GM18951 (cell line): Measurements from ENCODE around the gene IRX3.

Experiments used
- POLR2A ChIP-seq: IDR thresholded peaks from 4 replicates; pipeline ENCODE4 v1.6.1; 2011; ENCODE audit warnings: mild to moderate bottlenecking; ENCODE audit not compliant: insufficient read length, insufficient read depth; ENCODE audit errors: extremely low read depth
- in situ Hi-C: fragments of 300-500 bp; cut with MboI; formaldehyde crosslinking; loops from one replicate; pipeline ENCODE4 v1.12.0; 2022; ENCODE audit warnings: low sequenced_read_pairs, mixed read lengths, inconsistent platforms; ENCODE audit not compliant: unreplicated experiment

Gene IRX3

GRCh38 chr16:54313789-54314188 lies 27.2 kb upstream of the IRX3 start:
- in situ Hi-C loops = no loop called here

GRCh38 chr16:54312502-54312991 lies 26.0 kb upstream of the IRX3 start:
- in situ Hi-C loops = no loop called here

More at GRCh38 chr16:54313789-54314188, 27.2 kb upstream of the IRX3 start:
- TF ChIP-seq POLR2A = no peak

GRCh38 chr16:54309341-54309740 lies 22.8 kb upstream of the IRX3 start:
- in situ Hi-C loops = no loop called here
- no peak for TF ChIP-seq POLR2A

More at GRCh38 chr16:54312502-54312991, 26.0 kb upstream of the IRX3 start:
- no peak for TF ChIP-seq POLR2A

- in situ Hi-C loops = no loop called here
- no peak for TF ChIP-seq POLR2A
These were observed 18.5 kb upstream of the IRX3 start for GRCh38 chr16:54305080-54305479.

- TF ChIP-seq POLR2A = no peak
- in situ Hi-C loops = no loop called here
These were observed 17.0 kb upstream of the IRX3 start for GRCh38 chr16:54303613-54304012.

GRCh38 chr16:54297154-54297553 lies 10.6 kb upstream of the IRX3 start:
- no peak for TF ChIP-seq POLR2A
- in situ Hi-C loops = no loop called here

- TF ChIP-seq POLR2A = no peak
- in situ Hi-C loops = no loop called here
These were observed 10.0 kb upstream of the IRX3 start for GRCh38 chr16:54296543-54296942.

- in situ Hi-C loops = no loop called here
- TF ChIP-seq POLR2A = no peak
These were observed 5.3 kb upstream of the IRX3 start for GRCh38 chr16:54291656-54292487.

- no peak for TF ChIP-seq POLR2A
- in situ Hi-C loops = no loop called here
These were observed 4.5 kb upstream of the IRX3 start for GRCh38 chr16:54290833-54291655.

GRCh38 chr16:54289945-54290832 lies 3.6 kb upstream of the IRX3 start:
- TF ChIP-seq POLR2A = no peak
- in situ Hi-C loops = loop anchor here (10.0 kb wide), 1 partner anchor 645 kb away; the partner anchor contains the start of gene IRX5

GRCh38 chr16:54289242-54289944 lies 2.8 kb upstream of the IRX3 start:
- TF ChIP-seq POLR2A = no peak
- in situ Hi-C loops = loop anchor here (10.0 kb wide), 1 partner anchor 645 kb away; the partner anchor contains the start of gene IRX5

- TF ChIP-seq POLR2A = no peak
- in situ Hi-C loops = loop anchor here (10.0 kb wide), 1 partner anchor 646 kb away; the partner anchor contains the start of gene IRX5
These were observed 2.3 kb upstream of the IRX3 start for GRCh38 chr16:54288835-54289241.
